Upper lobe of left lung (tissue), 4 donors: Measurements from ENCODE around the gene GRK3.

Source experiments
- CTCF ChIP-seq, 6 experiments: fragments of 450-650 bp in 4 of 6; fragments of 200-600 bp in 2 of 6; sonication (generic) in 2 of 6; IDR thresholded peaks; one replicate each; pipeline ENCODE4 v1.5.1; 2016 to 2019; ENCODE audit warnings: antibody characterized with exemption in 6 of 6
- POLR2AphosphoS5 ChIP-seq, 2 donors: sonication (generic); formaldehyde crosslinking; IDR thresholded peaks; one replicate each; pipeline ENCODE4 v1.5.1; 2017; ENCODE audit warnings: antibody characterized with exemption in 2 of 2

GRCh38 chr22:25680956-25681355 is 116.5 kb downstream of the GRK3 start:
- TF ChIP-seq POLR2AphosphoS5 (IDR thresholded peaks at IDR 0.05): no peak
- TF ChIP-seq CTCF (IDR thresholded peaks at IDR 0.05): no peak
